HG03025 (cell line): ENCODE measurements around the gene RCAN3.
"Not testable (repeated sequence)": the region's sequence is repeated elsewhere in the genome, so short reads cannot be mapped to it uniquely, and the experiment has no call there.

Experiments used
- ATAC-seq: cut with Tn5 transposase; IDR thresholded peaks from one replicate; pipeline ENCODE4 v1.9.1; 2021; ENCODE audit warnings: mild to moderate bottlenecking, moderate library complexity; ENCODE audit not compliant: unreplicated experiment, low FRiP score

RCAN3 gene

GRCh38 chr1:24506691-24507381, 4.2 kb downstream of the RCAN3 start:
- ATAC-seq: no peak

- no peak for ATAC-seq
Observed at GRCh38 chr1:24507405-24507804, 4.8 kb downstream of the RCAN3 start.

- no peak for ATAC-seq
Observed at GRCh38 chr1:24508911-24509310, 6.3 kb downstream of the RCAN3 start.

GRCh38 chr1:24513706-24514105, 11.1 kb downstream of the RCAN3 start:
- no peak for ATAC-seq

- no peak for ATAC-seq
Observed at GRCh38 chr1:24514946-24515345, 12.3 kb downstream of the RCAN3 start.

GRCh38 chr1:24515671-24516209, 13.1 kb downstream of the RCAN3 start:
- not testable (repeated sequence) for ATAC-seq

- ATAC-seq: no peak
Observed at GRCh38 chr1:24516506-24516905, 13.9 kb downstream of the RCAN3 start.

- ATAC-seq: no peak
Observed at GRCh38 chr1:24517898-24518297, 15.3 kb downstream of the RCAN3 start.

- not testable (repeated sequence) for ATAC-seq
Observed at GRCh38 chr1:24520282-24520681, 17.6 kb downstream of the RCAN3 start.

- ATAC-seq: no peak
Observed at GRCh38 chr1:24525606-24526005, 23.0 kb downstream of the RCAN3 start.

- ATAC-seq: no peak
Observed at GRCh38 chr1:24526045-24526444, 23.4 kb downstream of the RCAN3 start.

- ATAC-seq: no peak
Observed at GRCh38 chr1:24526940-24527542, 24.4 kb downstream of the RCAN3 start.

GRCh38 chr1:24528744-24529143, 26.1 kb downstream of the RCAN3 start:
- no peak for ATAC-seq

- not testable (repeated sequence) for ATAC-seq
Observed at GRCh38 chr1:24529292-24529691, 26.7 kb downstream of the RCAN3 start.

- no peak for ATAC-seq
Observed at GRCh38 chr1:24535021-24535424, 32.4 kb downstream of the RCAN3 start.

GRCh38 chr1:24535778-24536177, 33.1 kb downstream of the RCAN3 start:
- no peak for ATAC-seq

- no peak for ATAC-seq
Observed at GRCh38 chr1:24536391-24536840, 33.8 kb downstream of the RCAN3 start.

GRCh38 chr1:24540051-24540905, 37.6 kb downstream of the RCAN3 start:
- no peak for ATAC-seq

GRCh38 chr1:24540906-24541710, 38.5 kb downstream of the RCAN3 start:
- no peak for ATAC-seq

GRCh38 chr1:24541711-24542346, 39.2 kb downstream of the RCAN3 start:
- no peak for ATAC-seq
